Iris pigment epithelial cell (primary cell): Measurements from ENCODE around the gene RFX3.
A peak's percentile ranks its signal among the peaks of the same experiment; 100 is the strongest.

Source experiments
- DNase-seq: peaks from one replicate; pipeline ENCODE4 v3.0.0-alpha.2; 2011; ENCODE audit warnings: low read depth

RFX3 gene

DNA sequence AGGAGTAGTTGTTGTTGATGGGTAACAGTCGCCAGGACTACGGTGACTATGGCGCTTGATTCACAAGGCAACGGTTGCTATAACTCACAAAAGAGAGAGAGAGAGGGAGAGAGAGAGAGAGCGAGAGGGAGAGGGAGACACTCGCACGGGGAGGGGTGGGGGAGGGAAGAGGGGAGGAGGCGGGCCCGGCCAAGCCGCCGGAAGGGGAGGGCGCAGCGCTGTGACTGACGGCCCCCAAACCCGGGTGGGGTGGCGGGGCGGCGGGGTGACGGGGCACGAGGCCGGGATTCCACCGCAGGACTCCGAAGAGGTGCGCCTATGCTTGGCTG is at the start of gene RFX3:
TSS of gene RFX3 (minus strand) at position 166 of the 329 bp plus-strand sequence. CDS start 130,413 bp downstream, outside the sequence.
- DNase-seq: peak; percentile 98

DNA sequence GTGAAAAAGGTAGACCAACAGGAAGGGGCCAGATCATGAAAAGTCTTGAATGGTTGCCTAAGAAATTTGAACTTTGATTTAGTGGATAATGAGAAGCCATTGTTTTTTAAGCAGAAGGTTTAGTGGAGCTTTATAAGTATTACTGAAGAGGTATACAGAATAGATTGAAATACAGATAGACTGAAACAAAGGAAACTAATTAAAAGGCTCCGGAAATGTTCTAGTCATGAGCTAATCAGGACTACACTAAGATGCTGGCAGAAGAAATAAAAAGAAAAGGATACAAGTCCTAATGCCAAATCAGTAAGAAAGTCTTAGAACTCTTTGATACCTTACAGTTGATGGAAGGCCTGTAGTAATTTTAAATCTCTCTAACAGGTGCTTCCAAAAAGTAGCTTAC is 45.7 kb upstream of the RFX3 start:
- DNase-seq: no peak

DNA sequence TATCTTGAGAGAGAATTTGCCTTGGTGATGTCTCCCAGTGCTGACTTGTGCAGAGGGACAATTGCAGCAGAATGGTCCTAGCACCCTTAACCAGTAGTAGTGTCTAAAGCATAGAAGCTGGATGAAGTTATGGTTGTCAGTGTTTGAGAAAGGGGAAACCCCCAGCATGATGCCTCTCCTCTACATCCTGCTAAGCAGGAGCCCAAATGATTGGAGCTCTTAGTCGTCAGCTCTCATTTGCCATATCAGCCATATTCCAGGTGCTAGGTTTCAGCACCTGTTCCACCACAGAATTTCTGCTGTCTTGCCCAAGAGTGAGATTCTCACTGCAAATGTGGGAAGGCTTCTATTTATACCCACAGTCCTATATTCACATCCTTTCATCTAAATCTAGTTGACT is 43.7 kb upstream of the RFX3 start:
- no peak for DNase-seq

DNA sequence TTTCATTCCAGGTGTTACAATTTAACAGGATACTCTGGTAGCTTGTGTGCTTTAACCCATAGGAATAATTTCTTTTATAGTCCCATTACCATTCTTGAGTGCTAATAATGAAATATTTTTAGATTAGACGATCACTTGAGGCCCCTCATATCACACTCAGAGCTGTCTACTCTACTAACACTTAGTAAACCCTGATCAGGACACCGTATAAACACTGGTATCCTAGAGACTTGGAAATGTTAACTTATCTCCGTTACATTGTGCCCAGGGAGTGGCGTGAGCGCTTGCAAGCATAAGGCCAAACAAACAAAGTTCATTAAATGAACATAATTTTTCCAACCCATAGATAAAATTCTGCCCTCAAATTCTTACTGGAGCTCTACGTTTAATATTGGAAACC is 42.2 kb upstream of the RFX3 start:
- DNase-seq: no peak

DNA sequence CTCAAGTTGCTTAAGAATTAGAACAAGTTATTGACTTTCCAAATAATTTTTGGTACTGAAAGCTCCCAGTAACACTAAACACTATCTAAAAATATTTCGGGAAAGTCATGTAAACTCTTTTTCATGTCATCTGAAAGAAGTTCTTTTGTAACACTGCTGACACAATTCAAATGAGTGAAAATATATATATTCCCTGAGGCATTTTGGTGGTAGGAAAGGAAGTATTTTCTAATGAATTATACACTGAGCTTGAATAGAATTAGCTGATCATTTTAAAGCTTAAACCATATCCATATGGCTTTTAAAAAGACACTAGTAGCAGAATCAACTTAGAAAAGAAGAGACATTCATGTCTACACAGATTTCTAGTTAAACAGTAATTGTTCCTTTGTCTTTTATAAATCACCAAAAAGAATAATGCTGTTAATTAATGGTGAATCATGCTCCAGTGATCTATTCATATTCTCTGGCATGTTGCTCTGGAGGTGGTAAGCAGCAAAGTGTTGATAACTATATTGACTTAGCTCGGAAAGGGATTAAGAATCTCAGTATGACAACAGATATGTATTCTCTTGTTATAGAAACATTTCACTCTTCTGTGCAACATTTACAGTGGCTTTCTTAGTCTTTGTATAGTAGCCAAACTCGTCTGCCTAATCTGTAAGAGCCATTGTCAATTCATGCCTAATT is 27.4 kb upstream of the RFX3 start:
- no peak for DNase-seq

DNA sequence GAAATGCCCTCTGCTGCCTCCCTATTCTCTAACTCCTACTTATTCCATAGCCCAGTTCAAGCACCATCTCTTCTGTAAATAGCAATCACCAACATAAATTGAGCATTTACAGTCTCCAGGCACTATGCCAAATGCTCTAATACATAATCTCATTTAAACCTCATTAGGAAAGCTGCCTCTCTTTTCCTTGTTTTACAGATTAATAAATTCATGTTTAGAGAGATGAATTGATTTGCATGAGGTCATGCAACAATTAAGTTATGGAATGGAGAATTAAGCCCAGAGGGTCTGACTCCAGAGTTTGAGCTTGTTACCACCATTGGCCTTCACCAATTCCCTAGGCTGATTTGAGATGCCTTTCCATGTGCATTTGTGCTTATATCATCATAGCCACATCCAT is 23.4 kb upstream of the RFX3 start:
- DNase-seq: no peak

DNA sequence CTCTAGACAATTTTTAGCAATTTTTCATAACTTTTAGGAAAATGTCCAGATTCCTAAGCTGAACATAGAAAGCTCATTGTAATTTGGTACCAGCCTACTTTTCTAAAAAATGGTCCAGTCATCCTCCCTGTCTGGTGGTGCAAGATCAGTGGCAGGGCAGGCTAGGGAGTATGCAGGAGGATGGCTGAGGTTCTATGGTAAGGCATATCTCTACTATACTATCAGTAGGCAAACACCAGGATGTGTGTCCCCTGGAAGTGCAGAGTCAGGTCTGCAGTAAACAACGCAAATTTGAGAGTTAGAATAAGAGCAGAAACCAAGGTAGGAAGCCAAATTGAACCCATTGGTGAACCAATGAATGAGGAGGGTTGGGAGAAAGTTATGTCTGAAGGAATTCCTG is 22.8 kb upstream of the RFX3 start:
- DNase-seq: no peak

DNA sequence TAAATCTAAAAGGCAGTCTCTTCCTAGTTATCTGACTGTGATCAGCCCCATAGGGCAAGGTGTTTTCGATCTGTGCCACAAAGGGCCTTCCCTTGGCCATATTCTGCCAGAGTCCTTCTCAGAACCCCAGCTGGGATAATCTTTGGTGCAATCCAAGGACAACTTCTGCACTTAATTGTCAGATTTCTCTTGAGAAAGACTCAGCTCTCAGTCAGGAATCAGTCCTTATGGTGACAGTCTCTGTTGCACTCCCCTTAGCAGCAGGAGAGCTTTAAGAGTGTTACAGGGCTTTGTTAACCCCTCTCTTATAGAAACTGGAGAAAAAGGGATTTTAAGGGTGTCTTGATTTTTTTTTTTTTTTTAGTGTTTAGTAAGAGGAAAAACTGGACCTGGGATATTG is 15.4 kb upstream of the RFX3 start:
- no peak for DNase-seq

DNA sequence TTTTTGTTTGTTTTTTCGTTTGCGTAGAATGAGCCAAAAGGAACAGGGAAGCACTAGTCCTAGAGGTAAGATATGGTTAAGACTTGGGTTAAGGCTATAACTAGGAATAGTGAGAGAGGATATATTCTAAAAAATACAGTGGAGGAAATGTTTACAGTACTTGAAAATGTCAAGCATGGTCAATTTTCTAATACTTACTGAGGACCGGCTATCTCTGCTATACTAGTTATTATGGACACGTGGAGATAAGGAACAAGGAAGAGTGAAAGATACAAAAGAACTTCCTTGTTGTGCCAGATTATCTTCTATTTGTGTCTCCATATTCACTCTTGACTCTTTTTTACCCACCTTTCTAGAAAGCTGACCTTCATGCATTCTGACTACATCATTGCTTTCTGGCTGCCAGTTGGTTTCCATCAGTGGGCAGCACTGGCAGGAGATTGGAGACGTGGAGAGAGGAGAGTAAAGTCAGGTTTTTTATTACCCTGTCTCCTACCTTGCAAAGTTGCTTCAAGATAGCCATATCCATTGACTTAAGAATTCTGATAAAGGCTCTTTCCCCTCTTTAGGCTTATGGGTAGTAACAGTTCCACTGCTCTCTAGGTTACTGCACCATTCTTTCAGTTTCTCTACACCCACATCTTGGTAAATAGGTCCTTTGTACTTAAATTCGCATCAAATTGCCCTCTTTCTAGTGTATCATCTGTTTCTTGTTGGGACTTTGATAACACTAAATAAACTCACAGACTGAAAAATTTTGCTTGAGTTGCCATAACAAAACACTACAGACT is 9.0 kb upstream of the RFX3 start:
- no peak for DNase-seq

DNA sequence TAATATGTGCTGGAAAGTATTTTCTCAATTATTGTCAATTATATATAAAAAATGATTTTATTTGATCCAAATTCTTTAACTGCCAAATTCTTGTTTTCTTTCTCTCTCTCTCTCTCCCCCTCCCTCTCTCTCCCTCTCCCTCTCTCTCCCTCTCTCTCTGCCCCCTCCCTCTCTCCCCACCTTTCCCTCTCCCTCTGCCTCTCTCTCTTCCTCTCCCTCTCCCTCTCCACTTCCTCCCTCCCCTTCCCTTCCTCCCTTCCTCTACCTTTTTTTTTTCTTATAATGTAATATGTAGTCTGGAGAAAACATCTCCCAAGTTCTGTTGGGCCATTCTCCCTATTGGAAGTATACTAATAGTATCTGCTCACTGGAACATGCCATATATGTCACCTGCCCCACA is 6.4 kb upstream of the RFX3 start:
- DNase-seq: no peak

DNA sequence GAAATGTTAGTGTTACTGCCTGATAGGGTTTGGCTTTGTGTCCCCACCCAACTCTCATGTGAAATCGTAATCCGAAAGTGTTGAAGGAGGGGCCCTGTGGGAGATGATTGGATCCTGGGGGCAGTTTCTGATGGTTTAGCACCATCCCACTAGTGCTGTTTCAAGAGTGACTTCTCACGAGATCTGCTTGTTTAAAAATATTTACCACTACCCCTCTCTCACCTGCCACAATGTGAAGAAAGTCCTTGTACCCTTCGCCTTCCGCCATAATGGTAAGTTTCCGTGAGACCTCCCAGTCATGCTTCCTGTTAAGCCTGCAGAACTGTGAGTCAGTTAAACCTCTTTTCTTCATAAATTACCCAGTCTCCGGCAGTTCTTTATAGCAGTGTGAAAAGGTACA is 2.6 kb upstream of the RFX3 start:
- DNase-seq: no peak

DNA sequence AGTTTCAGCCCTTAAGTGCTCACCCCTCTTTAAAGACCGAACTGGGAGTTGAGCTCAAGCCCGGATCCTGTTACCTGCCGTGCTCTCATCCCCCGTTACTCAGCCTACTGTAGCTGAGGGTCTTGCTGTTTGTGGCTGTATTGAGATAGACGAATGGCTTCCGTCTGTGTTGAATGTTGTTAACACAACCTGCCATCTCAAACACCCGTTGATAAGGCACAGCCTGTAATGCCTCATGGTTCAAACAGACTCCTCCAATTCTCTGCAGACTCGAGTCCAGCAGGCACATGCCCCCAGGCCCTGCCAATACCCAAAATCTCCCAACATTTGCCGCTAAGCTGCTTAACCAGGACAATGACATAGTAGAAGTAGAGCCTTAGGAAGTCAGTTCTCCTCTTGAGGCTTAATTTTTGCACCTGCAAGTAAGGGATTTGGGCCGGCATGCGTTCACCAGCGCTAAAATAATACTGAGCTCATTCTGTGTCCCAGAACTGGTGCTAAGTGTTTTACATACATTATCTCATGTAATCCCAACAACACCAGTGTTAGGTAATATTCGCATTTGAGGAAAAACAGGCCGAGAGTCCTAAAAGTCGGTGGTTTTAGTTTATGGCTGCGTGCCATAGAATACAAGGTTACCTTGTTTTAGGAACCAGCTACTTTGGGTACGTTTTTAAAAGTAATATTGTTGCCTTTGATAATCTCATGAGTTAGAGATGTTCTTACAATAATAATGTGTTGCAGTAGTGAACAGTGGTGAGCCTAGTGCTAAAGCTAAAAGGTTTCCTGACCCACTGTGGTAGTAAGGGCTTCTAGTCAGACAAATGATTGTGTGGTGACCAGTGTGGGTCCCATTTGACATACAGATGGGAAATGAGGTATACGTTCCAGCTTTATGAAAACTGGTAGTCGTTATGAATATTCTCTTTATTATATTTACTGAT is 1.5 kb upstream of the RFX3 start:
- peak; percentile 18 for DNase-seq

DNA sequence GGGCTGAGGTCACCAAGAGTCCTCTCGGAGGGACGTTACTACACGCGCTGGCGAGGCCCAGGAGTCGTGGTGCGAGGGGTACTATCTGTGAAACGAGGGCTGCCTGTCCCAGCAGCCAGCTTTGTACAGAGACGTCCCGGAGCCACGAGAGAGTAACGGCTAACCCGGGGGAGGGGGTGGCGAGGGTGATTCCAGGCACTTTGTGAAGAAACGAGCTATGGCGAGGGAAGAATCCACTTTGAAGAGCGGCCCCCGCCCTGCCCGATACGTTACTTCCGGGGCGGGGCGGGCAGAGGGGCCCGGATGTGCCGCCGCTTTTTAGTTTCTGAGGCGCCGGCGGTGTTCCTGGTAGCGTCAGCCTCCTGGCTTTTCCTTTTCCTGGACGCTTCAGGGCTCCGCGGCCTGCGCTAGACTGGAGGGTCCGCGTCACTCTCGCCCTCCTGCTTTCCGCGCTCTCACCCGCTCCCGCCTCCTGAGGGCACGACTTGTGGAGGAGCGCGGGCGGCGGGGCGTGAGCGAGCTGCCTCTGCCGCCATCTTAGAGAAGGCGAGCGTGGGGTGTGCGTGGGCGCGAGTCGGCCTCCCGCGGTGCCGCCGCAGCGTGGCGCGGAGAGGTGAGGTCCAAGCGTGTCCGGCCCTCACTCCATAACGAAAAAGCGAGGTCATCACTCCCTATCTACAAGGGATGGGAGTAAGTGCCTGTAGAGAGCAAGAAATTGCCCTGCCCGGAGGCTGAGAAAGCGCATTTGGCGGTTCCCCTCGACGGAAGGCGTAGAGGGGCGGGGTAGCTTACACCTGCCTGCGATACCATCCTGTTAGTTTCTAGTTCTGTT is 580 bp upstream of the RFX3 start:
- peak; percentile 88 for DNase-seq

DNA sequence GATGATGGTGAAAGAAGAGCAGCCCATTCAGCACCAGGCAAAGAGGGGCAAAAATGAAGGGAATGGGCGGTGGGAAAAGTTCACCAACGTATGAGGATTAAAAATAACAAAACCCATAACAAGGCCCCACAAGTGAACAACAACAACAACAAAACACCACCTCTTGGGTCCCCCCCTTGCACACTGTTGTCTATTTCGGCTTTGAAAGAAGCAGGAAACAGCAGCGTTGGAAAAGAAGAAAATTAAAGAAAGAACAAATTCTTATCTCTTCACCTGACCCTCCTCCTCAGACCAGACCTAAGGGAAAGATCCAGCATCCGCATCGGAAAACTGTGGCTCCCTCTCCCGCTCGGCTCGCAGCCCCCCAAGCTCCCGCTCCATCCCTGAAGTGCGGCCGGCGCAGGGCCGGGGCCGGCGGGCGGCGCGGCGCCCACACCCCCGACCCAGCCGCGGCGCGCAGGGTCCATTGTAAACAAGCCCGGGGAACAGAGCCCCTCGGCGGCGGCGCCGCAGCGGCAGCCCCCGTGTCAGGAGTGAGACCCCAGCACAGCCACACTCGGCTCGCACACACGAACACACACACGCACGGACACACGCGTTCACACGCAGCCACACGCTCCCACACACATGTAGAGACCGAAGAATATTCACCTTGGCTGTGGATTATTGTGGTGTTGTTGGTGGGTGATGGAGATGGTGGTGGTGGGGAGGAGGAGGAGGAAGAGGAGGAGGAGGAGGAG is 535 bp downstream of the RFX3 start:
- DNase-seq: no peak

DNA sequence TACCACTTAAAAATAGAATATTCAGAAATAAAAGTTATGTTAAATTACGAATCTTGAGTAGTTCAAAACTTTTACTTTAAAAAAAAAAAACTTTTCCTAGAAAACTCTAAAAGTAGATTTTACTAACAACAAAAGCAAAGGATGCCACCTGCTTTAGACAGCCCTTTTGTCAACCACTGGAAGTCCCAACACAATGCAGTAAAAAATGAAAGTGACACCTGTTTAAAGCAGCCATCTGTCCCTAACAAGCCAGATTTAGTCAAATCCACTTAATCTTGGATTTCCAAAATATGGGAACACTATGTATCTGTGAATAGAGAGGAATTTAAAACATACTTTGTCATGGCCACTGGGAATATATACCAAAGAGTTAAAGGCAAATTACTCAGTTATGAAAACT is 3.8 kb downstream of the RFX3 start:
- no peak for DNase-seq

DNA sequence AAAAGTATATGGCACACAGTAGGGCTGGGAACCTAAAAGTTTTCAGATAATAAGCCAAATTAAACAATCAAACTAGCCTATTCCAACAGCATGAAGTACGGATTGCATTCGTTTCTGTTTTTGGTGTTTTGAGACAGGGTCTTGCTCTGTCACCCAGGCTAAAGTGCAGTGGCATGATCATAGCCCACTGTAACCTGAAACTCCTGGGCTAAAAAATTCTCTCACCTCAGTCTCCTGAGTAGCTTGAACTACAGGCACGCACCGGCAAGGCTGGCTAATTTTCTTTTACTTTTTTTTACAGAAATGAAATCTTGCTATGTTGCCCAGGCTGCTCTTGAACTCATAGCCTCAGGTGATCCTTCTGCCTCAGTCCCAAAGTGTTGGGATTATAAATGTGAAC is 5.2 kb downstream of the RFX3 start:
- DNase-seq: no peak

DNA sequence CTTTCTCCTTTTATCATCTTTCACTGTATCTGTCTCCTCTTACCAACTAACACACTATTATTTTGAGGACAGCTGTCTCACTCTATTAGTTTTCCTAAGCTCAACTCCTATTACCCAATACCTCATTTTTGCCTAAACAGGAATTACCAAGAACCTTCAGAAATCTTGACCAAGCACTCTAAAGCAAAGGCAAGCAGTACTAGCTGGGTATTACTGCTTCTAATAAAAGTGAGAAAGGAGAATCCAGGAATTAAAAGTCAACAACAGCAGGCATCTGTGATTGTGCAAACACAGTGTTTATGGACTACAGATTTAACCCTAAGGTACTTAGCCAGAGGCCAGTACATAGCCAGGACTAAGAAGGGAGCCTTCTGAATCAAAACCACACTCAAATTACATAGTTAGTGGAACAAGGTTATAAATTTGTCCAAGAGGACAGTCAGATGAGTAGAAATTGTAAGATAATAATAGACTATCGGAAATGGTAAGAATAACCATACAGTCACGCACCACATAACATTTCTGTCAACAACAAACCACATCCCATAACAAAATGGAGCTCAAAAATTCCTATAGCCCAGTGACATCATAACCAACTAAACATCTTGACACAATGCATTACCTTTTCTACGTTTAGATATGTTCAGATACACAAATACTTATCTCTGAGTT is 8.3 kb downstream of the RFX3 start:
- DNase-seq: peak; percentile 33

DNA sequence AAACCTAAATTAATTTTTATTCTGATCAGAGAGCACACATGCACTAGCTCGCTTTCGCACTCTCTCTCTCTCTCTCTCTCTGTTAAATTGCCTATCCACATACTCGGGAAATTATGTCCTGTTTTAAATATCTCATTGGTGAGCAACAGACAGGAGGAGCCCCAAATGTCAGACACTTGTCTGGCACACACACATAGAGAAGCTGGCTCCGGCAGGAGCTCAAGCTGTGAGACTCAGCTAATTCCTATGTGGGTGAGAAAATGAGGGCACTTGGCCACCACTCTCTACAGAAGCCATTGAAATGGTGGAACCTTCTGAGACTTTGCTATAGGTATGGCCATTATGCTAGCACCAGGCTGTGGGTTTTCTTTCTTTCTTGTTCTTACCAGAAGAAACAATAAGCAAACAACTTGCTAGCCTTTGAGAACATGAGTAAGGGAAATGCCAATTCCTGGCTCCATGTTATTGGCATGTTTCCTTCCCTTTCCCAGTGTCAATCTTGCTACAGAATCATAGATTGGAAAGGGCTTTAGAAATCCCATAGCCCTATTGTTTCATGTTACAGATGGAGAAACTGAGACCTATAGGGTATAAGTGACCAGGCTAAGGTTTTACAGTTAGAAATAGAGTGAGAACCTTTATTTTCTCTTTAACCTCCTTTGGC is 9.0 kb downstream of the RFX3 start:
- DNase-seq: no peak

DNA sequence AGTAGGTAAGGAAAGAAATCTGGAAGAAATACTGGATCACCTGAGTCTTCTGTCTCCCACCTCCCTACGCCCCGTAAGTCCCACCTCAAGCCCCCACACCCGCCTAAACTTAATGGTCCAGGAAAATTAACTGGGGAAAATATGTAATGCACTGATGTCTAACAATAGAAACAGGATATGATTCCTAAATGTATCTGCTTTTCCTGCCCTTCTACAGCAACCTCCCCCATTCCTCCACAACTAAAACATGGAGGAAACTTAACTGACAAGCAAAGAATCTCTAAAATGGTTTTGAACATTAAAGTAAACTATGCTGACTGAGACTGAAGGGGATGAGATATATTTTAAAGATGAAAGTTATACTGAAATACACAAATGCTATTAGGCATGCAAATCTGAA is 10.4 kb downstream of the RFX3 start:
- no peak for DNase-seq

DNA sequence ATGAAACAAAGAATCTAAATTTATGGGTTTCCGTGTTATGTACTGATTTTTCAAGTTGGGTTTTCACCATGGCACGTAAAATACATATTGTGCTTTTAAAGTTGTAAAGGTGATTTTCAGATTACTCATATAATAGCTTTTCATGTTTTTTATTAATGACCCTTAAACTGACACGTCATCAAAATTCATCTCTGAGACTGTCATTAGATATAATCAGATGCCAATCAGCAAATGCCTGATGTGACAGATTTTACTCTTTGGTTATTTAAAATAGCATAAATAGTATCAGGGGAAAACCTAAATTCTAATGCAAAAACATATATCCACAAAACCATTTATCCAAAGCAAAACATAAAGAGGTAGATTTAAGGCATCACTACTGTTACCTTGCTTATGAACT is 11.0 kb downstream of the RFX3 start:
- no peak for DNase-seq
